Transverse colon (tissue), 4 donors: Measurements from ENCODE around the gene MB21D2.

Experiments used
- CTCF ChIP-seq, 5 experiments: fragments of 200-600 bp in 3 of 5; fragments of 450-650 bp in 2 of 5; sonication (generic) in 3 of 5; IDR thresholded peaks; 1 replicate in 2 of 5; 2 replicates in 3 of 5; pipeline ENCODE4 v1.5.1; 2016 to 2017; ENCODE audit warnings: antibody characterized with exemption in 5 of 5, inconsistent platforms in 3 of 5, mild to moderate bottlenecking in 2 of 5, moderate library complexity in 1 of 5
- POLR2A ChIP-seq: fragments of 450-650 bp; IDR thresholded peaks from one replicate; pipeline ENCODE4 v1.6.1; 2016; ENCODE audit warnings: antibody characterized with exemption, mild to moderate bottlenecking, moderate library complexity
- POLR2AphosphoS5 ChIP-seq, 3 donors: sonication (generic); formaldehyde crosslinking; IDR thresholded peaks; one replicate each; pipeline ENCODE4 v1.6.1; 2016; ENCODE audit warnings: antibody characterized with exemption in 3 of 3

GRCh38 chr3:192929755-192930547, 12.3 kb upstream of the MB21D2 start:
- TF ChIP-seq CTCF (IDR thresholded peaks at IDR 0.05) (no peak), POLR2A (no peak), POLR2AphosphoS5 (IDR thresholded peaks at IDR 0.05) (no peak)
